HT-29 (cell line): Measurements from ENCODE around the gene NFIX. TPM values are rescaled to one million over a fixed set of nuclear protein-coding genes. Genes with fewer than 3 reads are reported as not detected.

Source experiments
- DNase-seq: peaks from one replicate; pipeline ENCODE4 v3.0.0-alpha.2; 2015; ENCODE audit warnings: low spot score
- total RNA-seq: library from RNA; depleted of rRNA; stranded (reverse); fragments of >200 nt; shearing (Covaris generic); gene quantifications from 2 replicates; pipeline ENCODE4 v1.2.3, GENCODE V29; 2014

Gene NFIX
- total RNA-seq, 1 experiment from 2014 or later, result 22.4 TPM

DNA sequence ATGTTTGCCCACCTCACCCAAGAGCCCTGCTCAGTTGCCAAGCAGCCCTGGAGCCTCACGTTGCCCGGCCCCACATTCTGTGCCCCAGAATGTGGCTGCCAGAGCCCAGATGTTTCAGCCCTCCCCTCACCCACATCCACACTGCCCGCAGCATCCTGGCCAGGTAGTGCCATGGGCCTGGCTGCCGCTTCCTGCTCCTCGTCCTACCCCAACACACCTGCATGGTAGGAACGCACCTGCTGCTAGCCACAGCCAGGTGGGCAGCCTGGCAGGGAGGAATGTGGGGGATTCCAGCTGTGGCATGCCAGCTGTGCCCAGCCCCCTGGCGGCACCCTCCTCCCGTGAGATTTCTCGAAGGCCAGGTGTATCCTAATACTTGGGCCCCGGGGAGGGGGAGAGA, 7.5 kb upstream of the NFIX start:
- no peak for DNase-seq

DNA sequence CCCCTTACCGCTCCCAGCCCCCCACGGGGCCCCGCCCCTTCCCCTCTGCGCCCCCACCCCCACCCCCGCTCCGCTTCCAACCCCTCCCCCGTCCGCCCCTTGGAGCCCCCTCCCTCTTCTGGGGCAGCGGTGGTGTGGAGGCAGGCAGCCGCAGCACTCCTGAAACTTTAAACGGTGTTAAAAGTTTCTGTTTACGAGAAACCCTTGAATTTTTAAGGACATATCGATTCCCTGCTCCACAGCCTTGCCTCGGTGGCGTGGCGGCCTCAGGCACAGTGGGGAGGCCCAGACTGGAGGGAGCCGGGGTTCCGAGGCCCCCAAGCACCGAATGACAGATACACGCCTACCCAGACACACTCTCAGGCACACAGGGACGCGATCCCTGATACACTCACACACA, 4.8 kb upstream of the NFIX start:
- DNase-seq, result no peak

DNA sequence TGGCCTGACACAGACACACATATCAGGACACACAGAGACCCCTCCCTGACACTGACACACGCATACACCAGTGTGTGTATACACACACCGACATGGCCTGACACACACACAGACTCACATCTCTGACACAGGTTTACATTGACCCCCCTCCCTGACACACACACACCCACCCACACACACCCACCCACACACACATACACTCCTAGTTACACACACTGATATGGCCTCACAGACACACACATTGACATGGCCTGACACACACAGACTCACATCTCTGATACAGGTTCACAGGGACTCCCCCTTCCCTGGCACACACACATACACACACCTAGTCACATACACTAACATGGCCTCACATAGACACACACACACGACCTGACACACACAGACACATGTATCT, 4.4 kb upstream of the NFIX start:
- no peak for DNase-seq

DNA sequence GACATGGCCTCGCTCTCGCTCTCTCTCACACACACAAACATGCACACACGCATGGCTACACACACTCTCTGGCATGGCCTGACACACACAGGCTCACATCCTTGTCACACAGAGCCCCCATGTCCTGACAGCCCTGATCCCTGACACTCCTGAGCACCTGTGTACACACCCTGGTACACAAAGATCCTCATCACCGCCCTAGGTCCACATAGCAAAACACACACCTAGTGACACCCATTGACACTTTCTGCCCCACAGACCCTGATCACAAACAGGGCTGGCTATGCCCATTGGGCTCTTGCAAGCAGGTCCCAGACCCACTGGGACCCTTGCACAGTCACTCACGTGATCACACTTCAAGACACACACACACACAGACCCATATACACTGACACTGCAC, 4.0 kb upstream of the NFIX start:
- DNase-seq, result no peak

DNA sequence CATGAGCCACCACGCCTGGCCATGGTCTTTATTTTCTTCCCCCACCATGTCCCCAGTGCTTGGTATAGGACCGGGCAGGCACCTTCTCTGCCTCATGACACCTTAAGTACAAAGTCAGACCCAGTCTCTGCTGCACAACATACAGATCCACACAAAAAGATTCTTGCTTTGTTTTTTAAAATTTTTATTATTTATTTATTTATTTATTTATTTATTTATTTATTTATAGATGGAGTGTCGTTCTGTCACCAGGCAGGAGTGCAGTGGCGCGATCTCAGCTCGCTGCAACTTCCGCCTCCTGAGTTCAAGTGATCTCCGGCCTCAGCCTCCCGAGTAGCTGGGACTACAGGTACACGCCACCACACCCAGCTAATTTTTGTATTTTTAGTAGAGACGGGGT, 2.5 kb upstream of the NFIX start:
- DNase-seq, result no peak

DNA sequence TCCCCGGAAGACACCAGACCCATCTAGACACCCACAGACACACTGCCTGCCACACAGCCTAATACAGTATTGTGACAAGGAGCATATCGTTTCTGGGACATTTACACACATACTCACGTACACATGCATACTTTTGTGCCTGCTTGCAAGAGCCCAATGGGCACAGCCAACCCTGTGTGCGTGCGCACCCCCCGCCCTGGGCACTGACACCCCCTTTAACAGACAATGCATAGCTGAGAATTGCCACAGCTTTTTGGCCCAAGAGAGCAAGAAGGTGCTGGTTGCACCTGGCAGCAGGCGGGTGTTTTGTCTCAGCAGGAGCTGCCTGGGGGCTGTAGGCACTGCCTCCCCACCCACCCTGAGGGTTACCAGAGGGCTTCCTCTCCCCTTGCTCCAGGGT, 1.7 kb upstream of the NFIX start:
- no peak for DNase-seq

DNA sequence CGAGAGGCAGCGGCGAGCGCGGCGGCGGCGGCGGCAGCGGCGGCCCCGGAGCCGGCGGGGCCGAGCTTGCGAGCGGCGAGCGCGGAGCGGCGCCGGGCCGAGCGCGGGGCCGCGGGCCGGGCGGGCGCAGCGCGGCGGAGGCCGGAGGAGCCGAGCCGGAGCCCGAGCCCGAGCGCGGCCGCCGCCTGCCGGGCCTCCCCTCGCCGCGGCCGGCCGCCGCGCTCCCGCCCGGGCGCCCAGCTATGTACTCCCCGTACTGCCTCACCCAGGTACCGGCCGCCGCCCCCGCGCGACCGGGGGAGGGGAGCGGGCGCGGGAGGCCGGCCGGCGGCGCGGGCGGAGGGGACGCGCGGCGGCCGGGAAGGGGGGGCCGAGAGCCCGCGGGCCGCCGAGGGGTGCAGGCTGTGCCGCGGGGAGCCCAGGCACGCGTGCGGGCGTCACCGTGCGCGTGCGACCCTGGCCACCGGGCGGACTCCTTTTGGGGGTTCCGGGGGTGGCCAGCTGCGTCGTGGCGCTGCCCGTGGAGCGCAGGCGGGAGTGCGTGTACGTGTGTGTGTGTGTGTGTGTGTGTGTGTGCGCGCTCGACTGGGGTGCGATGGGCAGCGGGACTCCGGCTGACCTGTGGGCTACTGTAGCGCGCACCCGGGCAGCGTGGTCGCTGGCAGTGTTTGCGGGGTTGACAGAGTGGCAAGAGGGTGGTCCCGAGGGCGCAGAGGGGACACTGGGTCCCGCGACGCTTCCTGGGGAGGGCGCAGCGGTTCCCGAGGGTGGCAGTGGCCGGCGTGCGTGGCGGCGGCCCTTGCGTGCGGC, 526 bp downstream of the NFIX start:
- peak; percentile 19 for DNase-seq

DNA sequence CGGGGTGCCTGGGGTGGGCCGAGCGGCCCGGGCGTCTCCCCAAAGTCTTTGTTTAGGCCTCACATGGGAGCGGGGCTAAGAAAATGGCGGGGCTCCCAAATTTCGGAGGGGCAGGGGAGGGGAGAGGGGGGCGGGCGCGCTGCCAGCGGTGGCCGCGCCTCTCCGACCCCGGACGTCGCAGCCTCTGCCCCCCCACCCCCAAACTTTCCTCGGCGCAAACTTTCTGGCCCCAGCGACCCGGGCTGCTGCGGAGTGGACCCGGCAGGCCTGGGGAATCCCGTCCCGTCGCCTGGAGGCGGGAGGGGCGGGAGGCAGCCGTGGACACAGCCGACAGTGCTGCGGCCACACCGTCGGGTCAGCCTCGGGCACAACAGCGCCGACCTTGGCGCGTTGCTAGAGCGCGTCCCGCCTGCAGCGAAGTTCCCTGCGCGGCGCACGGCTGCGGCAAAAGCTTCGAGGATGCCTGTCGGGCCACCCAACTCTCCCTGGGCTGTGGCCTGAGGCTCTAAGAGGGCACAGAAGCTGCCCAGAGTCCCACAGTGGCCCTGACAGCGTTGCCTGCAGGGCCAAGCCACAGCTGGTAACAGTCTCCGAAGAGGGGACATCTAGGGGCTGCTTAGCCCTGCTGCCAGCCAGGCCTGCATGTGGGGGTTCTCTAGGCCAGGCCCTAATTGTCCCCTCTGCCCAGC, 1.3 kb downstream of the NFIX start:
- peak; percentile 33 for DNase-seq

DNA sequence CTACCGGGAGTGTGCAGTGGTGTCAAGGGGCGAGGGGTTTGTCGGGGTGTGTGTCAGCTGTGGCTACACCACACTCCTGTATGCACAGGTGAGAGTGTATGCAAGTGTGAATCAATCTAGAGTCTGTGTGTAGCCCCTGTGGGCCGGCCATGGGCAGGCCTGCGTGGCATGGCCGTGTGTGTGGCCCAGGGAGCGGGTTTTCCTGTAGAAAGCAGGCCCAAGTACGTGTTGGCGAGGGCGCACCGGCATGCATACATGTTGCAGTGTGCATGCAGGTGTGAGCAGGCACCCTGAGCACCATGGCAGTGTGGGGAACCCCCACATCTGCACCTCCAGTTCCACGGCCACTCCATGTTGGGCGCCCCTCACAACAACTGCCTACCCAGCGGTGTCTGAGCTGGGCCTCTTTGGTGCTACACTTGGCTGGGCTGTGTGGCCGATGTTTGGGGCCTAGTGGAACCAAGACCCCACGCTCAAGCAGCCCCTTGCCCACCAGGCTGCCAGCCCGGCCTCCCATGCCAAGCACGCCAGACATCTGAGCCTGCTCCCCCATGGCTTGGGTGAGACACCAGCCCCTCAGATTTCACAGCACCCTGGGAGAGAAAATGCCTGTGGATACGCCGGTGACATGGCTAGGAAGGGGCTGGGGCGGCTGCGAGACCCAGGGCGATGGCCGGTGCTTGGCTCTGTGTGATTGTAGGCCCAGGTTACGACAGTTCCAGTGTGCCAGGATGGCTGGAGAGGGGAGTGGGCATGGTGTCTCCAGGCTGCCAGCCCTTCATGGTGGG, 2.1 kb downstream of the NFIX start:
- no peak for DNase-seq

DNA sequence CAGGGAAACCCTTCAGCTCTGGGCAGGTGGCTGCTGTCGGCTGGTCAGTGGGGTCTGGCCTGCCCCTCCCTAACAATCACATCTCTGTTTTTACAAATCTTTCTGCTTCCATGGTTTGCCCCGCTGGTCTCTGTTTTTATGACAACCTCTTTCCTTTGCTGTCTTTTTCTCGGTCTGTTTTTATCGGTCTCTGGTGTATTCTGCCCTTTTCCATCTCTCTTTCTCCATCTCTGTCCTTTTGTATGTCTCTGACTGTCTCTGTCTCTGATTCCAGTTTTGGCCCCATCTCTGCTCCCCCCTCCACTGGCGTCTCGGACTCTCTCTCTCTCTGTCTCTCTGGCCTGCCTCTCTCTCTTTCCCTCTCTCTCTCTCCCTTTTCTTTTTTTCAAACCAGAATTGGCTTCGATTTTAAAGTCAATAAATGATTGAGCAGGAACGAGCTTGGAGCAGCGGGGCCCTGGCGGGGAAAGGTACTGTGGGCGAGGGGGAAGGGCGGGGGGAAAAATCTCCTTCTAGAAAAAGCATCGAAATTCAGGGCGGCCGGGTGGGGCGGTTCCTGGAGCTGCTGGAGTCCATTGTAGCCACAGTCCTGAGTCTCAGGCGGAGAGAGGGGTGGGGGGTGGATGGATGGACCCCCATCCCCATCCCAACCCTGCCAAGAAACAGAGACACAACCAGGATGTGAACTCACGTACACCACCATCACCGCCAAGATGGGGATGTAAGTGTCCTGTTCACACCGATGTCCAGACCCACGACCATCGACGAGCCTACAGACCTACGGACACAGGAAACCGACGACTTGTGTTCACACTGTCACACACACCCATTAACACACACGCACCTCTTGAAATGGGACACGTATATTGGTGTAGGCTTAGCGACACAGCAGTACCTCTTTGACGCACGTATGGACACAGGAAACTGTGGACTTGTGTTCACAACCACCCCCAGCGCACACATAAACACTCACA, 3.0 kb downstream of the NFIX start:
- no peak for DNase-seq

DNA sequence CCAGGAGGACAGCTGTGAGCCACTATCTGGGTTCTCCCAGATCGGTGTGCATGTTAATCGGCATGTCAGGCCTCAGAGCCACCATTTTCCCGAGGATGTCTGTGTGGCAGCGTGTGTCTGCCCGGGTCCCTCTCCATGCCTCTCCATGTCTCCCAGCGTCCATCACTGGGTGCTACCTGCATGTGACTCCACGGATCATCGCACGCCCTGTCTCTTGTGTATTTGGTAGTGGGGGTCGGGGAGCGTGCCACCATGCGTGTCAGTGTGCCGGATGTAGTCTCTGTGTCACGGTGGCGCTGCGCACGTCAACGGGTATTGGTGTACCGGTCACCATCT, 5.9 kb downstream of the NFIX start:
- DNase-seq, result no peak

DNA sequence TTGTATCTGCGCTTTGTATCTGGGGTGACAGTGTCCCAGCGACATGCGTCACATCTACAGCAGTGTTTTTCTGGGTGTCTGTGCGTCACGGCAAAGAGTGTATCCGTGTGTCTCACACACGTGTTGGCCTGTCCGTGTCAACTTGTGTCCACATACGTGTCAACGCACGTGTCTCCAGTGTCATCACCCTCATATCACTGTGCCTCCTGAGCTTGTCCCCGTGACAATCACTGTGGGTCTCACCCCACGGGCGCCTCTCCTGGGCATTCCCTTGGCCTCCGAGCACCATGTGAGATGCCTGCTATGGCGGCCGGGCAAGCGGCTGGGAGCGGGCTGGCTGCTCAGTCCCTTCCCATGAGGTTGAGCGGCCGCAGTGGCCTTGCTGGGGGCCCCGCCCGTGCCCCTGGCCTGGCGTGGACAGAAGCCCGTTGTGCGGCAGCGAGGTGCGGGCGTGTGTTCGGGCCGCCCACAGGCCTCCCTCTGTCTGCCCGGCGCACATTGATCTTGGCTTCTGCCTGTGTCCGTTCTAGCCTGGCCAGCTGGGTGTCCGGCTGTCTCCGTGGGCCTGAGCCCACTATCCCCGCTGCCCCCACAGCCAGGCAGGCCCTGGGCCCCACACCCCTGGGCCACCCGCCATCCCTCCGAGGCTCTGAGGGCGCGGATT, 6.4 kb downstream of the NFIX start:
- DNase-seq, result no peak

DNA sequence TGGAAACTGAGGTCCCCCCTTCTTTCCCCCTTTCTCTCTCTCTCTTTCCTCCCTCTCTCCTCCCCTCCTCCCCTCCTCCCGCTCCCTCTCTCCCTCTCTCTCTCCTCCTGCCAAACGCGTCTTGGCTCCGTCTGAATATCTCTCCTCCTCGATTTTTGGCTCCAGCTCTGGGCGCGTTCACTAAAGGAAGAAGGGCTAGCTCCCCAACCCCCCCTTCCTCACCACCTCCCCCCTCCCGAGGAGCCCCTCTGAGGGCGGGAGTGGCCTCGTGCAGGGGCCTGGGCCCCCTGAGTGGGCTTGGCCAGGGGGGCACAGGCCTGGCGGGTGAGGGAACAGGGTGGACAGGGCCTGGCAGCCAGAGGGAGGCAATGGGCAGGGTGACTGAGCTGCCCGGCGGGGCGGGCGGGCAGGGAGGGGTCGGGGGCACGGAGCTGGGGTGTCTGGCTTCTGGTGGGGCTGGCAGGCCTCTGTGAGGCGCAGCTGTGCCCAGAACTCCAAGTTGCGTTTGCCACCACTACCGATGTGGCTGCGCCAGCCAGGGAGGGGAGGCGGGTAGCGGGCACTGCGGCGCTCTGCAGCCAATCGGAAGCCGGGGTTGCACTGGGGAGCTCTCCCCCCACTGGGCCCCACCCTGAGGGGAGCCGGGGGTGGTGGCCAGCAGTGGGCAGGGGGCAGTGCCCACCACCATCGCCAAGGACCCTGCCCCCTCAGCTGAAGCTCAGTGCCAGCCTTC, 7.1 kb downstream of the NFIX start:
- no peak for DNase-seq

DNA sequence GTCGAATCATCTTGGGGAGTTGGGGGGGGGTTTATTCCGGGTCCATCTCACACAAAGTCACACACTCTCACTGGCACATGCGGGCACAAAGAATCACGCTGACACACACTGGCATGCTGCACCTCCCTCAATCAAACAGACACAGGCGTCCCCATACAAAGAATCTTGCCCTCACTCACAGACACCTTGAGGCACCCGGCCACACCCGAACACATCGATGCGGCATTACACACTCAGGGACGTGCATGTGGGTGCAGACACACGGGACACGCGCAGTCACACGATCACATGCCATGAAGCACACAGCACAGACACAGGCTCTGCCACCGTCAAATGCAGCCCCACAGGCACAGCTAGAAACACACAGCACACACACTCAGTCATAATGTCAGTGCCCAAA, 7.8 kb downstream of the NFIX start:
- no peak for DNase-seq

DNA sequence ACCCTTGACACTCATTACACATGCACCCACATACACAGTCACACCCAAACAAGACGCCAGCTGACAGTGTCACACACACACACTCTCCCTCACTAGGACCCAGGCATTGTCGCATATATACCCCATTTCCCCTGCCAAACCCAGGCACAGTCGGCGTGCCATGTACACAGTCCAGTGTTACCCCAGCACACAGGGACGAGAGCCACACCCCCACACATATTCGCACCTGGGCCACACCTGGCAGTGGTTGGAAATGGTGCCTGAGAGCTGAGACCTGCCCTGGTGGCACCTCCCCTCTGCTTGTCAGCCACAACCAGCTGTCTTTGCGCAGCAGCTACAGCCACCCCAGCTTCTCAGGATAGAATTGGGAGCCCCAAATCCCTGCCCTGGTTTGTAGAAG, 9.0 kb downstream of the NFIX start:
- no peak for DNase-seq

DNA sequence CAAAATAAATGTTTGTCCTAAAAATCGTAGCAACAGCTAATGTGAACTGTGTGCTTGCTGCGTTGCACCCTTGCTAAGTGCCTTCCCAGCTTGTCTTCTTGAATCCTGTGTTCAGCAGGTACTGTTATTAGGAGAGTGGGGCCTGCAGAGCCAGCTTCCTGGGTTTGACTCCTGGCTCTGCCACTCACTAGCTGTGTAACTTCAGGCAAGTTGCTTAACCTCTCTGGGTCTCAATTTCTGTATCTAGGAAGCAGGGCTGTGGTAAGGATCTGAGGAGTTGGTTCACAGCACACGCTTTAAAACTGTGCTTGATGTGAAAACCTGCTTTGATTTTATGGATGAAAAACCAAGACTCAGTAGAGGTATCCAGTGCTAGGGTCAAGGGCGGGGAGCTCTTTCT, 10.0 kb downstream of the NFIX start:
- DNase-seq, result no peak

DNA sequence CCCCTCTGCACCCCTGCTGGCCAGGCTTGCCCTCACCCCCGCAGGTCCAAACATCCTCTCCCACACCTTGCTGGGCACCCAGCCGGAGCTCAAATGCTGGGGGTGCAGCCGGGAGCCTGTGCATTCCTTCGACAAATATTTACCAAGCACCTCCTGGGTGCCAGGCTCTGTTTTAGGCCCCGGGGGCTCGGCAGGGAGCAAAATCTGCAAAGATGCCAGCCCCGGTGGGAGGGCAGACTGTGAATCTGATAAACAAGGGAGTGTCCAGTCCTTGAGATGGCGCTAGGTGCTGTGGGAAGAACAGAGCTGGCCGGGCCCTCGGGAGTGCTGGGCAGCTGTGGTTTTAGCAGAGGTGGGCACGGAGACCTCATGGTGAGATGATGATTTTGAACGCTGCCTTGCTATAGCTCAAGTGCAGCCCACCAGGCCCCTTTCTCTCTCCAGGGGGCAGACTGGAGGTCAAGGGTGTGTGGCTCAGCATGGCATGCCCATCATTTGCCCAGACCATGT, 10.6 kb downstream of the NFIX start:
- no peak for DNase-seq

DNA sequence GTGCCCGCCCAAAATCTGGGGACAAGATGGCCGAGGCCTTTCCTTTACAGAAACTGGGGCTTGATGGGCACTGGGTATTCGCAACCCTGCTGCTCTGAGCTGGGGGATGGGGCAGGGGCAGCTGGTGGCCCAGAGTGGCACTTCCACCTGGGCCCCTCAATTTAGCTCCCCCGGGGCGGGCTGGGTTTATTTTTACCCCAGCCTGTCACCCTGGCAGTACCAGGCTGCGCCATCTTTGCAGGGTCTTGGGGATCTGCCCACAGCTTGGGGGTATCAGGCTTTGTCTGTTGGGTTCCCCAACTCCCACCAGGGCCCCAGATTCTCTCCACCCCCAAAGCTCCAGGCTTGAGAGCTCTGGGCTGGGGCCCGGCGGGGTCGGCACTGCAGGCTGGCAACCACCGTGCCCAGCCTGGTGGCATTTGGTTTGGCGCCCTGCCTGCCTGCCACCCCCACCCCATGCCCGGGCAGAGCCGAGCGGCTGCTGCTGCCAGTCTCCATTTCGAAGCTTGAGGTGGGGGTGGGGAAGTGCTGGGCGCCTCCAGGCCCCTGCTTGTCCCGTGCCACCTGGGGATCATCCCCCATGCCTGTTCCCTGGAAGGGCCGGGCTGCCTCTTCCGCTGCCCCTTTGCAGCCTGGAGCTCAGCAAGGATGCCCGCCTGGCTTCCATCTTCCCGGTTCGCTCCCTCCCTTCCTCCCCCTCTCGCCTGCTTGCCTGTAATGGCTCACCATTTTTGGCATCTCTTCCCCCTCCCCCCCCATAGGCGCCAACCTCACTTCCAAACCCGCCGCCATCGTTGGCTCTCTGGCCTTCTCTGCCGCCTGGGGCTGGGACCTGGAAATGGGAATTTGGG, 11.4 kb downstream of the NFIX start:
- DNase-seq, result no peak
